Suppressor macrophage (primary cell): ENCODE measurements around the gene PYGM.

Experiments
- DNase-seq, 4 experiments: peaks; one replicate each; pipeline ENCODE4 v3.0.0-alpha.2; 2020 to 2022

The PYGM gene

DNA sequence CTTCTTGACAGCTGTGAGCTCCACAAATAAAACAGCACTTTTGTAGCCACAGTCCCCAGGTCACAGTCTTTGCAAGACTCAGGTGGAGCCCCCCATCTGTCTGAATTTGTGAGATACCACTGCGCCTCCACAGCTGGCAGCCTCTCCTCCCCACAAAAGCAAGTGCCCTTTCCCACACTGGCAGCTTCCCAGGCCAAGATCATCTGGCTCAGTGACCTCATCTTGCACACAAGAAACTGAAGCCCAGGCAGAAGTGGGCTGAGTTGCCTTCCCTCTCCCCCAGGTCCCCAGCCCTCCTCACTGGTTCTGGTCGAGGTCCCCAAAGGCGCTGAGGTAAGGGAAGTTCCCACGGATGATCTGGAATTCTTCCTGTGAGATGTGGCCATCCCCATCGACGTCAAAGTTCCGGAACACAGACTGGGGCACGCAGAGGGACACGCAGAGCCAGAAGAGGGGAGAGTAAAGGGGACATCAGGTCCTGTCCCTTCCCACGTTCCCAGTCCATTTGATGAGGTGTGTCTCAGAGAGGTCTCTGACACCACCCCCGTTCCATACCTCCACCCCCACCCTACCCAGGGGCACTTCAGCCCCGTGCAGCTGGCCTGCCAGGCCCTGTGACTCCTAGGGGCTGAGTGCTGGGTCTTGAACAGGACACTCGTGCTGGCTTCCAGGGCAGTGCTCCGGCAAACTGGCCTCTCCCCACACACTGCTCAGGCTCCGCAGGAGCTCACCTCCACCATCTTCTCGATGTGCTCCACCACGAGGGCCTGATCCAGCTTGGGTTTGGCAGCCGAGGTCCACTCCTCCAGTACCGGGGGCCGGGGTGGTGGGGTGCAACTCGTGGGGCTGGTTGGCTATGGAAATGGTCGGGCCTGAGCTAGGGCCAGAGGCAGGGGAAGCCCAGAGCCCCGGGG is 24.7 kb downstream of the PYGM start:
- DNase-seq = peak in 3 of 4 experiments; percentile 29 to 50 (median 38)

GRCh38 chr11:64731601-64732000 is 28.2 kb downstream of the PYGM start:
- DNase-seq = no peak

DNA sequence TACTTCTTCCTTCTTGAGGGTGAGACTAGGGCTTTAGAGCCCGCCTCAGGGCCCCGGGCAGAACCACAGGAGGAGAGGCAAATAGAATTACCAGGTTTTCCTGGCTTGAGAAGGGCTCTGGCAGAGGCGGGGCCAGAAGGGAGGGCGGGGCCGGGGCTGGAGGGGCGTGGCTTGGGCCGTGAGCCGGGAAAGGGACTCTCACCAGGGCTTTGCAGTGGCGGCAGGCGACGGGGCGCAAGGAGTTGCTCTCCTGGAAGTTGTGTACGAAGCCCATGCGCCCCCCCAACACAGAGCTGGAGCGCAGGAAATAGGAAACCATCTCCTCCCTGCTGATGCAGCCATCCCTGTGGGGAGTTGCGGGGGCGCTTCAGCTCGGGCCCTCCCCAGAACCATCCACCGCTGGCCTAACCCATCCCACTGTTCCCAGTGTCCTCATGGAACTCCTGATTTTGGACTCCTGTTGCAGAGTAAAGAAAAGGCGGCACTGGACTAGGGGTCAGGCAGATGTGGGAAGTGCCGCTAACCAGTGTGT is 29.9 kb downstream of the PYGM start:
- peak in 1 of 4 experiments; percentile 28 for DNase-seq

DNA sequence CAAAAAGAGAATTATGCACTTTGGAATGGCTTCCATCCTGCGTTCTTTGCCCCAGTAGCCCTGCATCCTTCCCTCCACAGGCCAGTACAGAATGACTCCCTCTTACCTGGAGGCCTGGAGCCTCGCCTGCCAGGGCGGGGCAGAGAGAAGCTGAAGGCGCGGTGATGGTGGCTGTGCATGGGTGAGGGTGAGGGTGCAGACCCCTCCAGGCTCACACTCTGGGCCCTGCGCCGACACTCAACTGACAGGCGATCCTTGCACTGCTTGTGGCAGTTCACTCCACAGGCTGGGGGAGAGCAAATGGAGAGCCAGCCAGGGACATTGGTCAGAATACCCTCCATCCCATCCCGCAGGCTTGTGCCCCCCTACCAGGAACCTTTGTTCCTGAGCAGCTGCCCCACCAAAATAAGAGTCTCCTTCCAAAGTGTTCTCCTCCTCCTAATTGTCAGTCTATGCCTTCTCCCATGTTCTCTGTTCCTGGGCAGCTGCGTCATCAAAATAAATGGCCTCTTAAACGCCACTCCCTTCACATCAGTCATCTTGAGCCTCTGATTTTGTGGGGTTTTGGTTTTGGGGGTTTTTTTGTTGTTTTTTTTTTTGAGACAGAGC is 30.9 kb downstream of the PYGM start:
- DNase-seq = no peak

- no peak for DNase-seq
Measured at GRCh38 chr11:64726867-64727530, 32.8 kb downstream of the PYGM start.

- no peak for DNase-seq
Measured at GRCh38 chr11:64726211-64726641, 33.5 kb downstream of the PYGM start.

DNA sequence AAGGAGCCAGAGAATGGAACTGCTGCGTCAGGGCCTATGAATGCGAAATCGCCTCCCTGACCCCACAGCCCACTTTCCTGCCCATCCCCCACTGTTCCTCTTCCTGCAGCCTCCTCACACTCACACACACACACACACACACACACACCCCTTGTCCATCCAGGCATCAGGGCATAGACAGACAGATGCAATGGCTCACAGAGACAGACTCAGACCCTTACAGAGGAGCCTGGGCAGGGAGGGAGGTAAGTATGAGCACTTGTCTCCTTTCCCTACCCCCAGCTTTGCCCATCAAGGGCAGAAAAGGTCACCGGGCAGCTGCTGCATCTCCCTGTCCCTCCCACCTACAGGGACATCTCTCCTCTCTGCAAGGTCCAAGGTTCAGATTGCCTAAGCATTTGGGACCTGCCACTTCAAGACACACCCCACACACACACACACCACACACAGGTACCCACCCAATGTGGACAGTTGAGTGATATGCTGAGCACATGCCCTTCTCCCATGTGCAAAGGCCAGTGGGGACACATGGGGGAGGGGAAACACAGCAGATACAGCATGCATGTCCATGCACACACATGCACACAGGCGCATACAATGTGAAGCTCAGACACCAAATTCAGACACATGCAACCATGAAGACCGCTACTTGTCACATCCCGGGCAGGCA is 34.8 kb downstream of the PYGM start:
- DNase-seq = no peak

GRCh38 chr11:64723907-64724862 is 35.6 kb downstream of the PYGM start:
- DNase-seq = no peak

- peak; percentile 77 to 92 (median 86) for DNase-seq
Measured at GRCh38 chr11:64723117-64723906, 36.5 kb downstream of the PYGM start, which contains the start of gene NRXN2. Gene NRXN2, minus strand, starts transcription at chr11:64723197. Its CDS starts 9,498 bp downstream, at chr11:64713699.

DNA sequence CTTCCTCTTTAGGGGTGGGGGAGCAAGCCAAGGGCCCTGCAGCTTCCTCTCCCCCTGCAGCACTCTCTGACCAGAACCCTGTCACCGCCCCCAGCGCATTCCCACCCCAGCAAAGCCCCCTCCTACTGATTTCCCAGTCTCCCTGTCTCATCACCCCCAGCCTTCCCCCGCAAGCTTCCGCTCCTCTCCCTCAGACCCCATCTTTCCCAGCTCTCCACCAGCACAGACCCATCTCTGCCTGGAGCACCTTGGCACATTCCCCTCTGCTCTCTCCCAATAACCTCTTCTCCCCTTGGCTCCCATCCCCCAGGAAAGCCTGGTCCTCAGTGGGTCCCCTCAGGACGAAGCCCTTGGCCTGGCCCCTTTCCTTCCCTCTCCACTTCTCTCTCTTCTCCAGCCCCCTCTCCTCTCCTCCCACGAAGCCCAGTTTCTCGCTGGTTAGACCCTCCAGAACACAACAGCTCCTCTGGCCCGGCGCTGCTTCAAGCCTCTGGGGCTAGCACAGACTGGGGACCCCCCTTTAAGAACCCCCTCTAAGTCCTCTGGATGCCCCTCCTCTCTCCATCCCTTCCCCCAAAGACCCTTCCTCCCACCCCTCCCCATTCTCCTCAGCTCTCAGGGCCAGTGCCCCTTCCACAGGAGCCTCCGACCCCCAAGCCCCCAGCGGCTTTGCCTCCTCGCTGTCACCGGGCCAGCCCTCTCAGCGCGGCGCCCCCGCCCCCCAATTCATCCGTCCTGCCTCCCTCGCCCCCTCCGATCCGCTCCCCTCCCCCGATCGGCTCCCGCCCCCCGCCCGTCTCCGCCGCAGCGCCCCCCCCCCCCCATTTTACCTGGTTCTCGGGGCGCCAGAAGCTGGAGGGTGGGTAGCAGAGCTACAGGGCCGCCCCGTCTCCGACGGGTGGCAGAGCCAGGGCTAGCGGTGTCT is 37.4 kb downstream of the PYGM start:
- DNase-seq = no peak

DNA sequence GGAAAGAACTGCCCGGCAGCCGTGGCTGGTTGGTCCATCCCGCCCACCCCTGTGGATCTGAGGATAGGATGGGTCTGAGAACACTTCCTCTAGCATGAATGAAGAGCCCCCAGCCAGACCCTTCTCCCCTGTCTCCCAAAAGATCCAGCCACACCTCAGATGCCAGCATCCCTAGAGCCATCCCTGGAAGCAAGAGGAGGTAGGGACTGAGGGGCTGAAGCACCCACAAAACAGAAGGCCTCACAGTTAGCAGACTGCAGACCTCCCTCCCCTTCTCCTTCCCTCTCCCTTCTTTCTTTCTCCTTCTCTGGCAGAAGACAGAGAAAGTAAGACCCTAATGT is 38.4 kb downstream of the PYGM start:
- no peak for DNase-seq

DNA sequence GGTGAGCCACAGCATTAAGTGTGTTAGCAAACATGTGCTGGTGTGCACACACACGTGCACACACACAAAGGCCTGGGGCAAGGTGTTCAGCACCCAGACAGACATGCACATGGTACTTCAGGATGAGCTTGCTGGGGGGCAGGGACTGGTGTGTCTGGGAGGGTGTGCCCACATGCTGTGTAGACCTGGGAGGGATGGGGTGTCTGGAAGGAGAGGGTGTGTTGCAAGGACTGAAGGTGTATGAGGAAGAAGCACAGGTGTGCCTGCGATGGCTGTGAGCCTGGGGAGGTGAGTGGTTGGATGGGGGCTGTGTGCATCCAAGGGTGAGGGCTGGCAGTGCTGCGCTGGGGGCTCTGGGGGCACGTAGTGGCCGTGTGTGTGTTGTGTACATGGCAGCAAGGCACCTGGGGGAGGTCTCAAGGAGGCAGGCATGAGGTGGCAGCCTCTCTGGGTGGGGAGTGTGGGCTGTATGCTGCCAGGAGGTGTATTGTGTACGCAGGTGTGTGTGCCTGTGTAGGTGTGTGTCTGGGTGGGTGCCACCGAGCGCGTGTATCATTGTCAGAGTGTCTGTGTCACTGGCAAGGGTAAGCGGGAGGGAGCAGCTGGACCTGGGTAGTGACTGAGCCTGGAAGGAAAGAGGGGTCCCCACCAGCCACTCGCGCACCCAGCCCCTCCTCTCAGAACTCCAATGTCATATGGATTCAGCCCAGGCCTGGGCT is 39.0 kb downstream of the PYGM start:
- DNase-seq = no peak

DNA sequence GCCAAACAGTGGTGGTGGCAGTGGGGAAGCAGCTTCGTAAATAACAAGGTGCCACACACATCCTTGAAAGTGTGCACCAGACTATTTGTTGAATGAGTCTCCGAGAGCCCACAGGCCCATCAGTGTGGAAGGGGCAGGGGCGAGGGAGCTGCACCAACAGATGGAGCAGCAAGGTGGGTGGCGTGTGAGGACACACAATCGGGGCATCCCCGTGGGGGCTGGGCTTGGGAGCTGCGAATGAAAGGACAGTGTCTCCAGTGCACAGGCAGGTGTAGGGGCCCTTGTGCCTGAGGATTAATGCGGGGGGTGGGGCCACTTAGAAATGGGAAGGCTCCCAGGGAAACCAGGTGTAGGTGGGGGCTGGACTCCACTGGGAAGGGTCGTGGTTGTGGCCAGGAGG is 39.6 kb downstream of the PYGM start:
- no peak for DNase-seq

DNA sequence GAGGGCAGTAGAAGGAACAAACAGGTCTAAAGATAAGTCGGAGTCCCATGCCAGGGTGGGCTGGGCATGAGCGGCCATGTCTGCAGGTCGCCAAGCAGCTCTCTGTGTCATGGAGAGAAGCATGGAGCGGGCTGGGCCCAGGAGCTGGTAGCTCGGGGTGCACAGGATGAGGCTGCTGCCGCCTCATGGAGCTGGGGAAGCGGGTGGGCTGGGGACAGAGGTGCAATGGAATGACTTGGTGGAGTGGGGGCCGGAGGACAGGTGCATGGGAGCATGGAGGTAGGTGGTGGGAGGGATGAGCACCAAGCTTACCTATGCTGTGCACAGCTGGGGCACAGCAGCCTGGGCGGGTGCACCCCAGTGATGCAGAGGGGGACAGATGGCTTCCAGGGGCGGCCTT is 40.4 kb downstream of the PYGM start:
- no peak for DNase-seq

- no peak for DNase-seq
Measured at GRCh38 chr11:64718780-64719124, 41.0 kb downstream of the PYGM start.

DNA sequence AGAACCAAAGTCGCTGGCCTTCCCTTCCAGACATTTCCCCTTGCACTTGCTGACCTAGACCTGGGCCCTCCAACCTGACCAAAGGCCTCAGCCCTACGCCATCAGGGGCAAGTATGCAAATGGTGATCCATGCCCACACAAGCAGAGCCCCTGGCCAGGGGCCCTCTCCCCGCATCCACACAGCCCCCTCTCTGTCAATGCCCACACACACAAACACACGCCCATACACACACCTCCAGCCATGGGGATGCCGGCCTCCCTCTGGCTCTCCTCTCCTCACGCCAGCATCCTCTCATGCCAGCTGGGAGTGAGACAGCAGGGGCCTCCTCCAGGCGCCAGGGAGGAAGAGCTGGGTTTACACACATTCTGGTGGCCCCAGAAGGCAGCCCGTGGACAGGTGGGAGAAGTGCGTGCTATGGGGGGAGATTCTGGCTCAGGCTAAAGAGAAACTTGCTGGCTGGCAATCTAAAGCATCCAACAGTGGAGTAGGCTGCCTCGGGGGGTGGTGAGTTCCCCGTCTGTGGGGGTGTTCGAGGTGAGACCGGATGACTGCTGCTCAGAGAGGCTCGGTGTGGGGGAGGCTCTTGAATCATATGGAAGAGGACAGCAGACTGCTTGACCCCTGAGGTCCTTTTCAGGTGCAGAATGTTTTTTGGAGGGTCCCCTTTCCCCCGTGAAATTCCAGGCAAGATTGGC is 41.5 kb downstream of the PYGM start:
- no peak for DNase-seq

DNA sequence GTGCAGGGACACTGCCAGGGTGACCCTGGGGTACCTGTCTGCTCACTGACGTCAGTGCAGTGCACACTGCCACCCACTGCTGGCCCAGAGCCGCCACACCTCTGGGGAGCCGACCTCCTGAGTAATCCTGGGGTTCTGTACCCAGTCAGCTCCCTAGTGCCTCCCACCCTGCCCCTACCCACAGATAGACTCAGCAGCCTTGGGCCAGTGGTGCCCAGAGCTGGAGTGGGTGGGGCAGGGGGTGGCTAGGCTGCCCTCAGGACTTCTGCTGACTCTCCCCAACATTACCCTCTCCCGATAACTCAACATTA is 42.6 kb downstream of the PYGM start:
- DNase-seq = no peak

- no peak for DNase-seq
Measured at GRCh38 chr11:64716473-64717267, 43.1 kb downstream of the PYGM start.
